Esophagus squamous epithelium (tissue), 5 donors: Measurements from ENCODE around the gene PIGU. TPM values are rescaled to one million over a fixed set of nuclear protein-coding genes. Genes with fewer than 3 reads are reported as not detected.

Experiments used
- DNase-seq: peaks from one replicate; lab custom pipeline; 2025; lab: John Stamatoyannopoulos, UW
- H3K27ac ChIP-seq, 4 donors: fragments of 200-600 bp; sonication (generic); one replicate each; pipeline ENCODE4 v1.5.1; 2016 to 2019; ENCODE audit warnings: mild to moderate bottlenecking in 1 of 4
- H3K27me3 ChIP-seq, 4 donors: fragments of 200-600 bp; sonication (generic); 1 replicate in 3 of 4; 2 replicates in 1 of 4; pipeline versions ENCODE4 v1.5.1 to v1.6.0; 2017 to 2021; ENCODE audit warnings: antibody characterized with exemption in 1 of 4
- H3K36me3 ChIP-seq, 3 donors: fragments of 200-600 bp; sonication (generic); one replicate each; pipeline ENCODE4 v1.5.1; 2016 to 2019
- H3K4me1 ChIP-seq, 3 donors: fragments of 200-600 bp; sonication (generic); one replicate each; pipeline ENCODE4 v1.5.1; 2017 to 2019
- H3K4me3 ChIP-seq, 4 donors: fragments of 200-600 bp; sonication (generic); 1 replicate in 3 of 4; 2 replicates in 1 of 4; pipeline ENCODE4 v1.5.1; 2016 to 2019; ENCODE audit warnings: mild to moderate bottlenecking in 2 of 4, moderate library complexity in 1 of 4
- H3K9me3 ChIP-seq, 3 donors: fragments of 200-600 bp; sonication (generic); one replicate each; pipeline ENCODE4 v1.5.1; 2016 to 2019
- CTCF ChIP-seq, 6 experiments: fragments of 450-650 bp in 4 of 6; fragments of 200-600 bp in 2 of 6; sonication (generic) in 2 of 6; IDR thresholded peaks; one replicate each; pipeline ENCODE4 v1.5.1; 2016 to 2019; ENCODE audit warnings: antibody characterized with exemption in 6 of 6, mild to moderate bottlenecking in 4 of 6, moderate library complexity in 4 of 6
- POLR2A ChIP-seq, 4 donors: fragments of 450-650 bp; IDR thresholded peaks; one replicate each; pipeline ENCODE4 v1.6.1; 2017; ENCODE audit warnings: antibody characterized with exemption in 4 of 4, mild to moderate bottlenecking in 4 of 4, moderate library complexity in 3 of 4
- WGBS, 2 donors: methylation state at CpG; one replicate each; pipeline ENCODE4 v1.1.5; 2018; 5-methylcytosine and 5-hydroxymethylcytosine counted together
- intact Hi-C: fragments of 100-400 bp; cut with DNase I; formaldehyde crosslinking; loops from one replicate; pipeline ENCODE4 v1.15.0; 2022
- total RNA-seq, 4 donors: library from RNA; depleted of rRNA; stranded (reverse); fragments of >200 nt; gene quantifications; one replicate each; pipeline ENCODE4 v1.1.0, GENCODE V29; 2016
- donor health status: DM: yes; HTN: yes; CAD: no.

PIGU gene
- total RNA-seq, 4 donors from 2014 or later, result 14.8 to 27.1 (median 17.6) TPM

- intact Hi-C loops, result no loop called here
- Histone ChIP-seq H3K27me3 (no peaks in the 10 kb centered on the region), H3K4me3 (no peak overlapping the region), H3K9me3 (no peaks in the 10 kb centered on the region), H3K36me3 (no peaks in the 10 kb centered on the region), H3K4me1 (peaks cover 0 to 35% (median 6%) of the 10 kb centered on the region in 3 donors), H3K27ac (peak overlapping the region in 1 of 4 donors; percentile 9)
- no peak for DNase-seq
- WGBS, 2 donors, result 30 to 52% methylated on average over 8 to 14 of the region's 20 CpGs
- TF ChIP-seq CTCF (IDR thresholded peaks at IDR 0.05), result no peak
- no peak for TF ChIP-seq POLR2A (IDR thresholded peaks at IDR 0.05)
Measured at GRCh38 chr20:34549291-34549928, 127.5 kb downstream of the PIGU start.

DNA sequence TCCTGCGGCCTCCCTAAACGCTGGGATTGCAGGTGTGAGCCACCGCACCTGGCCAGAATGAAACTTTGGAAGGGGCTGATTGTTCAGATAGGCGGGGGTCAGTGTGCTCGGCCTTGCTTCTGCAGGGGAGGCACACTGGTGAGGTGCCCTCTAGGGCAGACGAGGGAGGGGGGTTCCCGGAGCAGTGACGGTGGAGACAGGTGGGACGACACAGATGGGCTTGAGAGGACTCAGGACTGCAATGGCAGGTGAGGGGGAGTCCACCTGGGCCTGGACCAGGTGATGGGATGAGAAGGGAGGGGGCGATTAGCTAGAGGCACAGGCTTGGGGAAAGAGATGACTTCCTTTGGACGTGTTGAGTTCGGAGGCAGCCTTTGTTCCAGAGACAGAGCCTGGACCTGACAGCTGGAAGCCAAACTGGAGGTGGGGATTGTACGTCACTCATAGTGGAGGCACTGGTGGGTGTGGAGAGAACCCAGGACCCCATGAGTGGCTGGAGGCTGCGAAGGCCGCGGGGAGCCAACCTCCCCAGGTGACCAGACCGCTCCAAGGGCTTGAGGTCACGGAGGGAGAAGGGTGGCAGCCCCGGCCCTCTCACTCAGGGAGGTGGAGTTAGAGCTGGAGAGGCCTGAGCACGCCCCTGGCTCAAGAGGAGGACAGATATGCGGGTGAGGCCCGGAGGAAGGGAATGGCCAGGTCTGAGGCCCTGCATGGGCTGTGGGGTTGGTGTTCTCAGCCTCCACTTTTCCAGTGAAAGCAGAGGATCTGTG lies 128.9 kb downstream of the PIGU start:
- no peak overlapping the region for H3K4me3 ChIP-seq
- intact Hi-C loops, result no loop called here
- H3K27me3 ChIP-seq, result no peaks in the 10 kb centered on the region
- H3K36me3 ChIP-seq, result no peaks in the 10 kb centered on the region
- no peak for DNase-seq
- H3K9me3 ChIP-seq, result no peaks in the 10 kb centered on the region
- 81 to 87% methylated on average over 11 of the region's 22 CpGs for WGBS, 2 donors
- no peak for TF ChIP-seq CTCF (IDR thresholded peaks at IDR 0.05)
- no peak for TF ChIP-seq POLR2A (IDR thresholded peaks at IDR 0.05)
- peaks cover 0 to 29% (median 7%) of the 10 kb centered on the region in 3 donors for H3K4me1 ChIP-seq
- no peak overlapping the region for H3K27ac ChIP-seq

- peaks cover 0 to 28% (median 7%) of the 10 kb centered on the region in 3 donors for H3K4me1 ChIP-seq
- TF ChIP-seq CTCF (IDR thresholded peaks at IDR 0.05) (no peak), POLR2A (IDR thresholded peaks at IDR 0.05) (no peak)
- peaks cover 0 to 12% (median 5%) of the 10 kb centered on the region in 3 donors for H3K36me3 ChIP-seq
- DNase-seq, result no peak
- H3K27ac ChIP-seq, result no peak overlapping the region
- no peaks in the 10 kb centered on the region for H3K9me3 ChIP-seq
- no peak overlapping the region for H3K4me3 ChIP-seq
- intact Hi-C loops, result no loop called here
- 72 to 92% methylated on average over 11 of the region's 11 CpGs for WGBS, 2 donors
- no peaks in the 10 kb centered on the region for H3K27me3 ChIP-seq
Measured at GRCh38 chr20:34546751-34547181, 130.1 kb downstream of the PIGU start.

DNA sequence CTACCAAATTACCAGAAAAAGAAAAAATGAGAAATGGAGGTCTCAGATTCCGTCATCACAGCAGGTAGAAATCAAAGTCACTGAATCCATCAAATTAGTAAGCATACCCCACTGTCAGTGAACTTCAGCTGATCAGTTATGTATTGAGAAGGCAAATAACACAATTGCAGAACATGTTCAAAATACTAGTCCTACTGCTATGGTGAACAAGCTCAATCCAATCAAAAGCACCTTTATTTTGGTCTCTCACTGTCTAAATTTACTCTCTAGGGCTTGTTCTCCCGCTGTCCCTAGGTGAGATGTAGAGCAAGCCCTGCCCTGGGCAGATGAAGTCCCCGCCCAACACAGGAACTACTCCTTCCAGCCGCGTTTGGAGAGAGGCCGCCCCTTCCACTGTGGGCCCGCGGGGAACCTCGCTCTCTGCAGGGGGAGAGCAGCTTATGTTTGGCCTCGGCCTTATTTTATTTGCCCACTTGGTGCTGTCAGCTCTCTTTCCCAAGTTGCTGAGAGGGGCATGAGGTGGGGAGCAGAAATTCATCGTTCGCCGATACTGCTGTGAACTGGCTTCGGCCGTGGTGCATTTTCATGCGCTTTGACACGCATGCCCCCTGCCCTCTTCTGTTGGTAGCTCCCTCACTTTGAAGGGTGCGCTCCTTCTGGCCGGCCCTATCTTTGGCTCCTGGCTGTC lies 132.6 kb downstream of the PIGU start:
- H3K4me3 ChIP-seq, result peak overlapping the region in 1 of 4 donors; percentile 23
- H3K4me1 ChIP-seq, result peaks cover 0 to 18% (median 7%) of the 10 kb centered on the region in 3 donors
- whole genome bisulfite sequencing, 2 donors, result 30 to 38% methylated on average over 15 to 18 of the region's 19 CpGs
- no peaks in the 10 kb centered on the region for H3K27me3 ChIP-seq
- DNase-seq, result no peak
- no peak for TF ChIP-seq POLR2A (IDR thresholded peaks at IDR 0.05)
- TF ChIP-seq CTCF (IDR thresholded peaks at IDR 0.05), result no peak
- no peak overlapping the region for H3K27ac ChIP-seq
- intact Hi-C loops, result no loop called here
- H3K36me3 ChIP-seq, result peaks cover 0 to 37% (median 20%) of the 10 kb centered on the region in 3 donors
- no peaks in the 10 kb centered on the region for H3K9me3 ChIP-seq
